ENCODE data around the gene RETREG2.
"Not testable (repeated sequence)": the region's sequence is repeated elsewhere in the genome, so short reads cannot be mapped to it uniquely, and the experiment has no call there.

RETREG2 gene

GRCh38 chr2:219197388-219197787, 19.3 kb downstream of the RETREG2 start:
- DNase-seq (ENCODE audit: low read depth in 2 of 2), result no peak

GRCh38 chr2:219198974-219199373, 20.9 kb downstream of the RETREG2 start:
- DNase-seq (ENCODE audit: low read depth in 2 of 2), result no peak

- DNase-seq (ENCODE audit: low read depth in 2 of 2), result no peak
Measured at GRCh38 chr2:219199470-219200211, 21.6 kb downstream of the RETREG2 start.

GRCh38 chr2:219200502-219201326, 22.6 kb downstream of the RETREG2 start:
- not testable (repeated sequence) for DNase-seq (ENCODE audit: low read depth in 2 of 2)

GRCh38 chr2:219201331-219201730, 23.3 kb downstream of the RETREG2 start:
- DNase-seq (ENCODE audit: low read depth in 2 of 2), result not testable (repeated sequence)

GRCh38 chr2:219204425-219205164, 26.5 kb downstream of the RETREG2 start:
- DNase-seq (ENCODE audit: low read depth in 2 of 2), result no peak

GRCh38 chr2:219205165-219205538, 27.1 kb downstream of the RETREG2 start:
- DNase-seq (ENCODE audit: low read depth in 2 of 2), result no peak

GRCh38 chr2:219205981-219206327, 27.9 kb downstream of the RETREG2 start:
- no peak for DNase-seq (ENCODE audit: low read depth in 2 of 2)

- DNase-seq (ENCODE audit: low read depth in 2 of 2), result peak; percentile 93 to 95
Measured at GRCh38 chr2:219206328-219207133, 28.5 kb downstream of the RETREG2 start, which contains the start of gene ZFAND2B. Gene ZFAND2B (plus strand): TSS chr2:219206782. CDS start chr2:219206988, 206 bp downstream.

- no peak for DNase-seq (ENCODE audit: low read depth in 2 of 2)
Measured at GRCh38 chr2:219207134-219207883, 29.2 kb downstream of the RETREG2 start.

- DNase-seq (ENCODE audit: low read depth in 2 of 2), result no peak
Measured at GRCh38 chr2:219207884-219208740, 30.0 kb downstream of the RETREG2 start.

- no peak for DNase-seq (ENCODE audit: low read depth in 2 of 2)
Measured at GRCh38 chr2:219209236-219210195, 31.4 kb downstream of the RETREG2 start.

- DNase-seq (ENCODE audit: low read depth in 2 of 2), result no peak
Measured at GRCh38 chr2:219210196-219210885, 32.3 kb downstream of the RETREG2 start.

GRCh38 chr2:219210886-219211362, 32.8 kb downstream of the RETREG2 start:
- DNase-seq (ENCODE audit: low read depth in 2 of 2), result no peak

- no peak for DNase-seq (ENCODE audit: low read depth in 2 of 2)
Measured at GRCh38 chr2:219213026-219213415, 34.9 kb downstream of the RETREG2 start.

- no peak for DNase-seq (ENCODE audit: low read depth in 2 of 2)
Measured at GRCh38 chr2:219213486-219214071, 35.5 kb downstream of the RETREG2 start.

- no peak for DNase-seq (ENCODE audit: low read depth in 2 of 2)
Measured at GRCh38 chr2:219214141-219214540, 36.1 kb downstream of the RETREG2 start.

Measured in stimulated activated CD4-positive, alpha-beta T cell treated with anti-CD3 and anti-CD28 coated beads, Interleukin-1b, Interleukin-23, amount 100 ng/mL, for 4 hours (primary cell).